Activated T-cell treated with anti-CD3 and anti-CD28 coated beads for 48 hours (primary cell): Measurements from ENCODE around the gene PITPNC1.
A peak's percentile ranks its signal among the peaks of the same experiment; 100 is the strongest.
"Not testable (repeated sequence)": the region's sequence is repeated elsewhere in the genome, so short reads cannot be mapped to it uniquely, and the experiment has no call there.

Experiments used
- DNase-seq: peaks from one replicate; pipeline ENCODE4 v3.0.0-alpha.2; 2020; ENCODE audit warnings: low read depth

Gene PITPNC1

GRCh38 chr17:67461876-67462275 lies 84.8 kb downstream of the PITPNC1 start:
- DNase-seq, result no peak

DNA sequence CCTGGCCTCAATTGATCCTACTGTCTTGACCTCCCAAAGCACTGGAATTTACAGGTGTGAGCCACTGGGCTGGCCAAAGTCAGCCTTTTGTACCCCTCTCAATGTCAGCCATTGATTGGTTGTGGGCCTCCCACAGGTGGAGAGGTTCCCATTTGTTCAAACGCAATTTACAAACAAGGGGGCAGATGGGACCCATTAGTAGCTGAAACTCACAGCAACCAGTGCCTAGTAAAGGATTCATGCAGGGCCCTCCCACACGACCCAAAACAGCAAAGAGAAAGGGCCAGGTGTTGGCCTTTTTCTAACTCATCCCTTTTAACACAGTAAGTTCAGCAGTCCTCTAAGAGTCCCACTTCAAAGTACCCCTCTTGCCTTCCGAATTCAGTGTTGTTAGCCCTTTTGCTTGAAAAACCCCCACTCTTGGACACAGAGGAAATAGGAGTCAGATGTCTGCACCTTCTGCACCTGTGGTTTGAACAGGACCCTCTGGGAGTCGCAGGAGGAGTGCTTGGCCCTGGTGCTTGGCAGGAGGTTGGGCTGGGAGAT lies 89.2 kb downstream of the PITPNC1 start:
- DNase-seq, result no peak

- no peak for DNase-seq
Observed at GRCh38 chr17:67467500-67468455, 90.7 kb downstream of the PITPNC1 start.

GRCh38 chr17:67469208-67469980 lies 92.3 kb downstream of the PITPNC1 start:
- no peak for DNase-seq

- no peak for DNase-seq
Observed at GRCh38 chr17:67470163-67470562, 93.1 kb downstream of the PITPNC1 start.

GRCh38 chr17:67471118-67471517 lies 94.0 kb downstream of the PITPNC1 start:
- no peak for DNase-seq

DNA sequence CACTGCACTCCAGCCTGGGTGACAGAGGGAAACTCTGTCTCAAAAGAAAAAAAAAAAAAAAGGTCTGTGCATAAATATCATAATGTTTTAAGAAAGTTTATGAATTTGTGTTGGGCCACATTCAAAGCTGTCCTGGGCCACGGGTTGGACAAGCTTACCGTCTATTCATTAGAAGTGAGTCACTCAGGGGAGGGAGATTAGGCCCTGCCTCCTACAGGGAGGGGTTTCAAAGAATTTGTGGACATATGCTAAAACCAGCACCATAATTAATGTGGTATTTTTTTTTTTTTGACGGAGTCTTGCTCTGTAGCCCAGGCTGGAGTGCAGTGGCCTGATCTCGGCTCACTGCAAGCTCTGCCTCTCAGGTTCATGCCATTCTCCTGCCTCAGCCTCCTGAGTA lies 95.5 kb downstream of the PITPNC1 start:
- DNase-seq, result not testable (repeated sequence)

- DNase-seq, result no peak
Observed at GRCh38 chr17:67474081-67474661, 97.1 kb downstream of the PITPNC1 start.

- peak; percentile 75 for DNase-seq
Observed at GRCh38 chr17:67475161-67475937, 98.3 kb downstream of the PITPNC1 start.

GRCh38 chr17:67476787-67477335 lies 99.8 kb downstream of the PITPNC1 start:
- DNase-seq, result no peak

DNA sequence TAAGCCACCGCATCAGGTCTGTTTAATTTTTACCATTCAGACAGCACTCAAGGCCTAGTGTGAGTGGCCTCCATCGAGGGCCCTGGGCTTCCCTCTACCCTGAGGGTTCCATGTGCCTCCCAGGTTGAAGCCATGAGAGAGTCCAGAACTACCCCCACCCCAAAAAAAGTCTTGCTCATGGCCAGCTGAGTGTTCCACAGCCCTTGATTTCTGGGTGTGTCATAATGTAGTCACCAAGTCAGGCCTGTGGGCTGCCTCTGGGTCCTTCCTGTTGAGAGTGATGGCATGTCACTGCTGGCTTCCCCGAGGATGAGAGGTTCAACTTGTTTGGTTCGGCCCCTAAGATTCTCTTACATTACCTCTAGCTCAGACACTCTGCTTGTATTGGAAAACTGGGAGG lies 100.6 kb downstream of the PITPNC1 start:
- peak; percentile 52 for DNase-seq

DNA sequence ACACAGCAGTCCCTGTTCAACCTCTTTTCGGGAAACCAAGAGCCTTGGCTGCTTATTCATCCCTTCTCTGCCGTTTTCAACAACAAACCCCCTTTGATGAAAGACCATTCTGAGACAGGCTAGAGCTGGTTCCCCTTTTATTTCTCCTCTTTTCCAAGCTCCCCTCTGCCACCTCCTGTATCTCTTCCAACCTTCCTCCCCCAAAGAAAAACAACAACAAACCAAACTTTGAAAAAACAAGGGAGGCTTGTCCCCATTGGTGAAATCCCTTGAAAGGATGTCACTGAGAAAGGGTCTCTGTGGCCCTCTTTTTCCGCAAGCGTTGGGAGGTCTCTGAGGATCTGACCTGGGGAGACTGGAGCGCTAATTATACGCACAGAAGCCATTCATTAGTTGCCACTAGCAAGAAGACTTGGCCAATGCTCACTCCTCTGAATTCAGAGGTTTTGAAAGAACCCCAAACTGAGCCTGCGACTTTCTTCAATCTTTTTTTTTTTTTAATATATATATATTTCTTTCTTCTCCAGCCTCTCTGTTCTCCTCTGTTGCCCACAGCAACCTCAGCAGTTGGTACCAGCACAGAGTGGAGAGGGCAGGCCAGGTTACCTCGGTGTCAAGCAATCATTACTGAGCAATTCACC lies 101.4 kb downstream of the PITPNC1 start:
- no peak for DNase-seq

DNA sequence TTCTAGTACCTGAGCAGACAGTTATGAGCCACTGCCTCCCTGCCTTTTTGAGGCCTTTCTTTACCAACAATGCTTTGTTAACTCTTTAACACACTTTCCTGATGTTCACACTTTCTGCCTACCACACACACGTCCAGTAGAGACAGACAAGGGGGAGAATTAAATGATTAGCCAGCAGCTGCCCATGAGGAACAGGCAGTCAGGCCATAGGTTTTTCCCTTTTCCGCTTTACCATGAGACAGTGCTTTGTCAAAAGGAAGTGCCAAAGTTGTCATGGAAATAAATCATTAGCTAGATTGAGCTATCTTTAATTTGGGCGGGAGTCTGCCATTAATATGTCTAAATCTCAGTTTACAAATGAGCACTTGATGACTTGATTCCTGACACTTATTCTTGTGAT lies 102.1 kb downstream of the PITPNC1 start:
- no peak for DNase-seq

DNA sequence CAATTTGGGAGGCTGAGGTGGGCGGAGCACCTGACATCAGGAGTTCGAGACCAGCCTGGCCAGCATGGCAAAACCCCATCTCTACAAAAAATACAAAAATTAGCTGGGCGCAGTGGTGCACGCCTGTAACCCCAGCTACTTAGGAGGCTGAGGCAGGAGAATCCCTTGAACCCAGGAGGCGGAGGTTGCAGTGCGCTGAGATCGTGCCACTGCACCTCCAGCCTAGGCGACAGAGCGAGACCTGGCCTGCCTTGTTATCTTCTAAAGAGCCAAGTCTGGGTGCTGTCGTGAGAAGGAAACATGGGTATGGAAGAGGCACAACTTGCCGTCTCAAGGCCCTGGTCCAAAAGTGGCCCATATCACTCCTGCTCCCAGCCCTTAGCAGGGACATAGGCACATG lies 103.9 kb downstream of the PITPNC1 start:
- DNase-seq, result not testable (repeated sequence)

DNA sequence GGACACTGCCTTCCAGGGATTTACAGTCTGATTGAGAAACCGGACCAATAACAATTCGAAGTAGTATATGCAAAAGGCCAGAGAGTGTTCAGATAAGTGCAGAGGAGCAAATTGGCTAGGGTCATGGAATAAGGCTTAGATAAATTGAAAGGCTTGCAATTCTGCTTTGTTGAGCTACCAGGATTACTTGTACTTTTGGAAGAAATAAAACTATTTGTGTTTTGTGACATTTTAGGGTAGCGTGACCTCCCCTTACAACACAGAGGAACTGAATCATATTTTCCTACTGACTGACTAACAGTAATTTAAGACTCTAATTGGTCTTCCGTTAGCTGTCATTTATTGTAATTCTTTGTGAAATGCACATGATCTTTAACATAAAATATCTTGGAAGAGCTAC lies 104.7 kb downstream of the PITPNC1 start:
- no peak for DNase-seq

- DNase-seq, result no peak
Observed at GRCh38 chr17:67482764-67483163, 105.7 kb downstream of the PITPNC1 start.

DNA sequence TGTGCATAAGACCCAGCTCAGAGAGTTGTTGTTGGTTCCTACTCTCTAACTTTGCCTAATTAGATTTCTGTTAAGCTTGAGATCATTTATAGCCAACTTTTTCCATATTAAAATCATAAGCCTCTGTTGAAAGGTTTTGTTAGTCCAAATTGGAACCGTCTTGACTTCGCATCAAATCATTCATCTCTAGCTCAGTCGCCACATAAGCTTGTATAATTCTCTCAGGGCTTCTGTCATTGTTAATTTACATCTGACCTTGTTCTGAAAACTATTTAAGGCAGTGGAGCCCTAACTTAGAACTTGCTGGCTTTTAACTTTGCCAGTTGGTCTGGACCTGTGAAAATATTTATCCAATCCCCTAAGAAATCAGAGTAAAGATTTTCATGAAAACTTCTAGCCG lies 107.2 kb downstream of the PITPNC1 start:
- DNase-seq, result no peak

DNA sequence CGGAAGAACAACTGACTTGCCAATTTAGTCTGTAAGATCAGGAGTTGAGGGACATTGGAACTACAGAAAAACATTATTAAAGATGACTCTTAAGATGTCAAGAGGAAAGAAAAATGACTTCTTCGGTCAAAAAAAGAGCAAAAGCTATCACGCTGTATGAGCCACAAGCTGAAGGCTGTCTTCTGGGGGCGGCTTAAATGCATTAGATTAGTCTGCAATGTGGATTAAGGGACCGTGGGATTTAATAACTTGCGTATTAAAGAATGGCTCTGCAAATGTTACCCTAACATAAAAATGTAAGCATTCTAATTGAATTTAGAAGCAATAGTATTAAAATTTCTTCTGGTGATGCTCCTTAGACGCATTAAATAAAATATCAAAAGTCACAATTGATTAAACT lies 108.6 kb downstream of the PITPNC1 start:
- DNase-seq, result no peak

DNA sequence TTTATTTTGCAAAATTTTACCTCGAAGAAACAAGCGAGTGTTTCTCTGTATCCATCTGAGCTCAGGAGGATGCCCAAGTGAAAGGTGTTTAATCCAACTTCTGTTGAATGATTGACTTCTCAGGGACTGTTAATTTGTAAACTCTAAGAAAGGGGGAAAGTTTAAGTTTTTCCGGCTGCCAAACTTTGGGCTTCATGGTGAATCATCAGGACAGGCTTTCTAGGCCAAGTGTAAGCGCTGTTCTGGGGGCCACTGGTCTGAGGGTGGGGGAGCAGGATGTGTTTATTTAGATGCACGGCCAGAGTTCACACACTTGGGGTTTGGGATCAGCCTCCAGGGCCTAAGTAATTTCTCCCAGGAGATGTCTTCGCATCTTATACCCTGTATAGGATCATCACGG lies 110.4 kb downstream of the PITPNC1 start:
- no peak for DNase-seq

GRCh38 chr17:67488161-67488560 lies 111.1 kb downstream of the PITPNC1 start:
- no peak for DNase-seq

- DNase-seq, result no peak
Observed at GRCh38 chr17:67488768-67489167, 111.7 kb downstream of the PITPNC1 start.
